GM03348 (cell line): ENCODE data around the gene TNFRSF18.

Experiments used
- DNase-seq: peaks from one replicate; pipeline ENCODE4 v3.0.0; 2012; ENCODE audit warnings: low spot score

Gene TNFRSF18

DNA sequence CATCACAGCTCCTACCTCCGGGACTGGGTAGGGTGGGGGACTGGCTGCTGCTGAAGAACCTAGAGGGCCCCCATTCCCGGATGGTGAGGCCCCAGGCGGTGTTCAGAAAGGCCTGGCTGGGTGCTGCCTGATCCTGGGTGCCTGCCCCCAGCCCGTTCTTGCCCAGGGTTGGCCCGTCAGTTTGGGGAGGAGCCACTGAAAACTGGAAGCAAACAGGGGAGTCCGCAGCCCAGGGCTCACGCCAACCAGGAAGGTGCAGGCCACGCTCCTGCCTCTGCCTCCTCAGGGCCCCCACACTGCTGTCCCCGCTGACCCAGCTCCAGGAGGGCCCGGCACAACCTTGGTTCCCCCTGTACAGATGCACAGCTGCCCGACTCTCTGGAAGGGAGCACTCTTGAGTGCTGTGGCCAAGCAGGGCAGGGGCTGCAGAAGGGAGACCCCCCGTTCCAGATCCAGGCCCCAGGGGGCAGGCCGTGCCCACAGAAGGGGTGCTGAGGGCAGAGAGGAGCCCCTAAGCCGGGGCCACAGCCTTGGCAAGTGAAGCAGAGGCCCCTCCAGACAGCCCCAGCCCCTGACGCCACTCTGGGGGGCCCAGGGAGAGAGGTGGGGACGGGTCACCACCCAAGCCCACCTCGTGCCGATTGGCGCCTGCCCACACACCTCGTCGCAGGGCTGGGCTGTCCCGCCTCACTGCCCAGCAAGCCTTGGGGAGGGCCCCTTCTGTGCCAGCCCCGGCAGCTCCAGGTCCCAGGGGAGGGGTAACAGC lies 34.6 kb upstream of the TNFRSF18 start:
- peak; percentile 63 for DNase-seq

DNA sequence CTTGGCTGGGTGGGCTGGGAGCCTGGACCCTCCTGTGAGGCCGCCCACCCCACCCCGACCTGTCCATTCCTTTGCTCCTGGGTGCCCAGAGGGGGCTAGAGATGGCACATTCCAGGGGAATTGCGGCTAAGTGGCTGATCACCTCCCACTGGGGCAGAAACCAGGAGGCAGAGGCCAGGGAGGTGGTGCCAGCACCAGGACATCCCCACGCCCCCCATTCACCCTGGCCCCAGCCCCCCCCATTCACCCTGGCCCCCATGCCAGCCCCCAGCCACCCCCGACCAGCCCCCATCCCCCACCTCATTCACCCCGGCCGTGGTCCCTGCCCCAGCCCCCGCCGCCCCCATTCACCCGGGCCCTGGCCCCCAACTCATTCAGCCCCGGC lies 33.9 kb upstream of the TNFRSF18 start:
- no peak for DNase-seq

DNA sequence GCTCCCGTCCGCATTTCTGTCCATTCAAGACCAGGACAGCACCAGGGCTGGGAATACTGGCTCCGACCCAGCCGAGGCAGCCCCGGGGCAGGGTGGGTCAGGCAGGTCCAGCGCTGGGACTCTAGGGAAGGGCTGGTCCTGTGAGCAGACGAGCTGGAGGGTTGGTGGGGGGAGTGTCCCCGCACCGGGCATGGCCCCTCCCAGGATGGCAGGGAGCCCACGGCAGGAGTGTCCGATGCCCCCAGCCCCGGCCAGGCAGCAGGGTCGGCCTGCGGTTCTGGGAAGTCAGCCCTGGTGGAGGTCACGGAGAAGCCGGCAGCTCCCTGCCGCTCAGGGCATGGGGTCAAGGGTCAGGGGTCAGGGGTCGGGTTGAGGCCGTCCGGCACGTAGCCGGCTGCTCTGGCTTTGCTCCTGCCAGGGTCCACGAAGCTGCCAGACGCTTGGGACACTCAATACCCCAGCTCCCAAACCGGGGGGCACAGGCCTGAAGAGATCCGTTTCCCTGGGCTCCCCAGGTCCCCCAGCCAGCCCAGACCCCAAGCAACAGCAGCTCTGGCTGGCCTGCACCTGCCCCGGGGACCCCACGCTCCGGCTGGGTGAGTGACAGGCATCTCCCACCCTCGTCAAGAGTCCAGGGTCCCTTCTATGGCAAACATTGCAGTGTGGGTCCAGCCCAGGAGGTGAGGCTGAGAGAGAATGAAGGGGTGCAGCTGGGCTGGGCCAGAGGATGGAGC lies 33.4 kb upstream of the TNFRSF18 start:
- DNase-seq = no peak

DNA sequence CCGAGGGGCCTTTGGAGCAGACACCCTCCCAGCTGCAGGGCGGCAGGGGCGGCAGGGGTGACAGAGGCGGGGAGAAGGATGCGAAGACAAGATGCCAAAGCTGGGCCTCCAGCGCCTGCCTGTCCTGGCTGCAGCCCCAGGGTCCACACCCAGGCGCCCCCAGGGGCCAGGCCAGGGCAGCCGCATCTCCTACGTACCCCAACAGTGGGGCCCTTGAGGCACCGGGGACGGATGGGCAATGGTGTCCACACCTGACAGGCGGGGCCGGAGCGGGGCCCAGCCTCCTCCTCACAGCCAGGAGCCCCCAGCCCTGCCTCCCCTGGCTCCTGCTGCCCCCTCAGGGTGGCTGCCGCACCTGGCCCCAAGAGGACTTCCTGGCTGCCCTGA lies 32.8 kb upstream of the TNFRSF18 start:
- DNase-seq = no peak

DNA sequence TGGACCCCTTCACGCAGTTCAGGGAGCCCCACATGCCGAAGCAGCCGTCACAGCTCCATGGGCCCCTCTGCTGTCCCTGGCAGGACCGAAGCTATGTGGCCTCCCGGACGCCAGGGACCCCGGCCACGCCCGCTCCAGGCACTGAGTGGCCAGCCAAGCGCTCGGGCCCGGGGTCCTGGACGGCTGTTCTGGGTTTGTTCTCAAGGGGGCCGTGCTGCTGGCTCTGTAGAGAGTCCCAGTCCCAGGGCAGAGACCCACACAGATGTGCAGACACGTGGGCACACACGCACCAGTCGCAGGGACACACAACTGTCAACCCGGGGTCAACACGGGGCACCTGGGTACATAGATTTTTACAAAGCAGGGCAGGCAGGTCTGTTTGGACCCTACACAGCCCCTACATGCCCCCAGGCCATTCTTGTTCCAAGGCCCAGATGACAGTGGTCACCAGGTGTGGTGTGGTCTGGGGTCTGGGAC lies 32.3 kb upstream of the TNFRSF18 start:
- DNase-seq = no peak

DNA sequence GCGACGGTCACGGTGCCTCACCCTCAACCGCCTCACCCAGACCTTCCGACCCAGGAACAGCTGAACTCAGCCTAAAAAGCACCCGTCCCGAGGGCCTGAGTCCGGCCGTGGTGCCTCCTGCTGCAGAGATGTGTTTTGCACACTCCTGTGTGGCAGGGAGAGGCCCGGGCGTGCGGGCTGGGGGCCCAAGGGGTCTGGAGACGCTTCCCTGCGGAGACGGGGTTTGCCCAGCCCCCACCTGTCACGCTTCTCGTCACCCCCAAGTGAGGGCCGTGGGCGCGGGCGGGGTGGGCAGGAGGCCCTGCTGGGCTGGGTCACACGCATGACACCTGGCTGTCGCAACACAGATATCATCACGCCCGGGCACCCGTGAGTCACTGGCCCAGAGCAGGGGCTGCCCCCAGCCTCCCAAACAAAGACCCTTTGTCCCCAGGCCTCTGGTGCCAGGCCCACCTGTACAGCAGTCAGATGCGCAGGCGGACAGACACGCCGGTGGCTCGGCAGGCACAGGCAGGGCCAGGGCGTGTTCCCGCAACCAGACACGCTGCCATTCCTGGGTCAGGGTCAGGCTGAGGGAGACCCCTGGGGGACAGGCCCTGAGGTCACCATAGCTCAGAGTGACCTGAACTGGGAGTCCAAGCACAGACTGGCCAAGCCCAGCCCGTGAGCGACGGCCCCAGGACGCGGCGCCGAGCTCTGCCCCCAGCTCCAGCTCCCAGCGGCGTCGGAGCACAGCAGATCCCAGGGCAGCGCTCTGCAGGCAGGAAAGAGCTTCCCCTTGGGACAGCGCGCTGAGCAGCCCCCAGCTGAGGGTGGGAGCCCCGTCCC lies 31.7 kb upstream of the TNFRSF18 start:
- no peak for DNase-seq

DNA sequence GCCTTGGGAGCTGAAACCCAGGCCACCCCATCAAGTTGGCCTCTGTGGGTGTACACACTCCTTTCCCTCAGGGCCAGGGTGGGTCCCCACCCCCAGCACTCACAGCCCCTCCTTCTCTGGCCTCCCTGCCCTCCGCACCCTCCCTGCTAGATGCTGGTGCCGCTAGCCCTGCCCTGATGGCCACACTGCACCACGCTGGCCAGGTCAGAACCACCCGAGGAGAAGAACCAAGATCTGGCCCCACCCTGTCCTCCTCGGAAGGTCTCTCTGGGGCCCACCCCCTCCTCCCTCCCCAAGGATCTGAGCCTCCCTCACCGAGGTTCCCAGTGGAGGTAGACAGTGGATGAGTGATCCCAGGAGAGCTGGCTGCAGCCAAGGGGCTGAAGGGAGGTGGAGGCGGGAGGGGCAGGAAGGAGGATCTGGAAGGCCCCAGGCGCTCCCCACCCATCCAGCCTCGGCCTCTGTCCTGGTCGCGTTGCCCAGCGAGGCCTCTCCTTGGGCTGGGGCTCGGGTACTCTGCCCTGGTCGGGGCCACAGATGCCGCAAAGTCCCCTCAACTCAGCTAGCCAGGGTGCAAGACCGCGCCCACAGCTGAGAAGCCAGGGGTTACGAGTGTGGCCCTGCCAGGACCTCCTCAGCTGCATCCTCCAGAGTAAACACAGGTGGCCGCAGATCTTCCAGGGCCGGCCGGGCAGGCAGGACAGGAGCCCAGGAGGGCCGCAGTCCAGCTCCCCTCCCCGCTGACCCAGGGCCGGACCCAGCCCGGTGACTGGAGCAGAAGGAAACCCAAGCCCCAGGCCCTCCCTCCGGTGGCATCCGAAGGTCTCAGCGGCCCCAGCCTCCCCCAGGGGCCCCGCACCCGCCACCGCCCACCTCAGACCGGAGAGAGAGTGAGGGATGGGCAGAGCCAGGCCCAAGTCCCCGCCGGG lies 30.8 kb upstream of the TNFRSF18 start:
- DNase-seq = no peak

DNA sequence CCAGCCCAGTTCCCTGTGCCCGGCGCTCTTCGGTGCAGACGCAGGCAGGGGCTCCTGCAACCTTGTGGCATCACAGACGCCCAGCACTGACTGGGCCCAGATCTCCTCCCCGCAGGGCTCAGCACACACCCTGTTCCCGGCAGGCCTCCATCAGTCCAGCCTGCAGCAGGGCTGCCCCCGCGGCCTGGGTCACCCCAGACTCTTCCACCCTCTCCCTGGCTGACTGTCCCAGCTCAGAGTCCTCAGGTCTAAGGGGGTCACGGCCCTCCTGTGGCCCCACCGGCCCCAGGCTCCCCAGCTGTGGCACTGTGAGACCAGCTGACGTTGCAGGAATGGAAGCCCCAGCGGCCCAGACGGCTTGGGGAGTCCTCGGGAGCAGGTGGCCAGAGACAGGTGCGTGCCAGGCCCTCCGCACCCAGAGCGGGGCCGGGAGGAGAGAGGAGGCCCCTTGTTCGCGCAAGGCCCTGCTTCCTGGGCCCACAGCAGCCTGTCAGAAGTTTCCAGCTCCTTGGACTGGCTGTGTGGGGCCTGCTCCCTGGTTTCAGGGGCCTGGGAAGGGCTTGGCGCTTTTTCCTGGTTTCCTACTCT lies 29.9 kb upstream of the TNFRSF18 start:
- DNase-seq = no peak

DNA sequence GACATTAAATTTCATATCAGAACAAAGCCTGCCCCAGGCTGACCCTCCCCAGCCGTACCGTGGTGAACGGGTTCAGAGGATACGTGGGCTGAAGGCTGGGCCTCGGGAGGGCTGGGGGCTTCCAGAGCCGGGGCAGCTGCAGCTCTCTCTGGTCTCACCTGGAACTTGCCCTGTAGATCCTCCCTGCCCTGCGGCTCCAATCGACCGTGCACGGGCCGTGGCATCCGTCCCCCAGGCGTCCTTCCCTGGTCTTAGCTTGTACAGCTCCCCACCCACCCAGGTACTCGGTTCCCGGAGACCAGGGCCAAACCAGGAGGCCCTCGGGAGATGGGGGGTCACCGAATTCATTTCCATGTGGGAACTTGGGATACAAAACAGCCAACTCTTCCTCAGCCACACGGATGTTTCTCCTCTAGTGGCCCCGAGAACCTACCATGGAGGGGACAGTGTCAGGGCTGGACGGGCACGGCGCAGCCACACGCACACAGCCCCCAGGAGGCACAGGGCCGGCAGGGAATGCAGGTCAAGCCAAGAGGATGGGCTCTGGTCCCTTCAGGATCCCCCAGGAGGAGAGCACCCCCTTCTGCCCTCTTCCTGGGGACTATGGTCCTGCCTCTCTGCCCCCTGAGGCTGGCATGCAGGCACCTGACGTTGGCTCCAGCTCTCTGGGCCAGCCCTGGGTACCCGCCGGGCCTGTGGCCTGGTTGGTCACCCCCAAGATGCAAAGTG lies 28.8 kb upstream of the TNFRSF18 start:
- DNase-seq = no peak

DNA sequence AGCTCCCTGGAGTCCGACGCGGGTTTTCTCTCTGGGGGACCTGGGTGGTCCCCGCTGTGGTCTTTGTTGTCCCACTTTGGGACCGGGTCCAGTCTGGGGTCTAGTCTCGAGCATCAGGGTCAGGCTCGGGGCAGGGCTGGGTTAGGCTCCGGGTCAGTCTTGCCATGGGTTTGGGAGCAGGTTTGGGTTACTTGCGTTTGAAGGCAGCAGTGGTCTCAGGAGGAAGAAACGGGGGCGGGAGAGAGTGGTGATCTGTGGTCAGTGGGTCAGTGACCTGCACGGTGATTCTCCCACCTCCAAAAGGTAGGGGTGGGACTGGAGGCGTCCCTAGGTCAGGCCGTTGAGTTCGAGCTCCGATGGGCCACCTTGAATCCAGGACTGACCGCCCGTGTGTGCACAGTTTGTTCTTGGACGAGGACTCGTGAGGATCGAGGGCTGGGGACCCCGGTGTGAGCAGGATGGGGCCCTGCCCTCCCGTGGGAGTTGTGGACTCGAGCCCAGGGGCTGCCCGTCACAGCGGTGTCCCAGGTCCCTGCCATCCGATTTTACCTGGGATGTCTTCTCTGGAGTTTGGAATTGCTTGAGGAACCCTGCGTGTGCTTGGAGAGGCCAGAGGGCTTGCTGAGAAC lies 27.9 kb upstream of the TNFRSF18 start:
- no peak for DNase-seq

DNA sequence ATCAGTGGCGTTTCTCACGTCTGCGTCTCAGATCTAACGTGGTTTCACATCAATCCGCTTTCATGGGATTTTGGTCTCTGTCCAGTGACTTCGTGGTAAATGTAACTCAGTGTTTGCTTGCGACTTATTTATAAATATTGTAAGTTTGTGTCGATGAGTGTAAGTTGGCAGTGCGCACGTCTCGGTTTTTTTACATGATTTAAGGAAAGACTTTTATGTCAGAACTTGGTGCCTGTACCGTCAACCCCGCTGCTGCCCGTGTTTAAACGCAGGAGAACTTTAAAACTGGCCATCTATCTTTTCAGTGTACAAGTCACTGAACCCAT lies 27.1 kb upstream of the TNFRSF18 start:
- DNase-seq = no peak

DNA sequence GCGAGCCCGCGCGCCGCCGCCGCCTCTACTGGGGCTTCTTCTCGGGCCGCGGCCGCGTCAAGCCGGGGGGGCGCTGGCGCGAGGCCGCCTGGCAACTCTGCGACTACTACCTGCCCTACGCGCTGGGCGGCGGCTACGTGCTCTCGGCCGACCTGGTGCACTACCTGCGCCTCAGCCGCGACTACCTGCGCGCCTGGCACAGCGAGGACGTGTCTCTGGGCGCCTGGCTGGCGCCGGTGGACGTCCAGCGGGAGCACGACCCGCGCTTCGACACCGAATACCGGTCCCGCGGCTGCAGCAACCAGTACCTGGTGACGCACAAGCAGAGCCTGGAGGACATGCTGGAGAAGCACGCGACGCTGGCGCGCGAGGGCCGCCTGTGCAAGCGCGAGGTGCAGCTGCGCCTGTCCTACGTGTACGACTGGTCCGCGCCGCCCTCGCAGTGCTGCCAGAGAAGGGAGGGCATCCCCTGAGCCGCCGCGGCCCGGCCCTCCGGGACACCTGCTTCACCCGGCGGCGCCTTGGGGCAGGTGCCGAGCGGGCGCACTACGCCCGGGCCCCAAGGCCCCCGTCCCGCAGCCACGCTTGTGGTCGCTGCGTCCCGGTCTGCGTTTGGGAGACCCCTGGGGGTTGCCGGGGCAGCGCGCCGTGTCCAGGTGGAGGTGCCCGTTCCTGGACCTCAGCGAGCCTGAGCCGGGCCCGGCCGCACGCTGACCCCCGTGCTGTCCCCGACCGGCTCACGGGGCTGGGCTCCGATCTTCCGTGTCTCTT lies 26.6 kb upstream of the TNFRSF18 start:
- no peak for DNase-seq

DNA sequence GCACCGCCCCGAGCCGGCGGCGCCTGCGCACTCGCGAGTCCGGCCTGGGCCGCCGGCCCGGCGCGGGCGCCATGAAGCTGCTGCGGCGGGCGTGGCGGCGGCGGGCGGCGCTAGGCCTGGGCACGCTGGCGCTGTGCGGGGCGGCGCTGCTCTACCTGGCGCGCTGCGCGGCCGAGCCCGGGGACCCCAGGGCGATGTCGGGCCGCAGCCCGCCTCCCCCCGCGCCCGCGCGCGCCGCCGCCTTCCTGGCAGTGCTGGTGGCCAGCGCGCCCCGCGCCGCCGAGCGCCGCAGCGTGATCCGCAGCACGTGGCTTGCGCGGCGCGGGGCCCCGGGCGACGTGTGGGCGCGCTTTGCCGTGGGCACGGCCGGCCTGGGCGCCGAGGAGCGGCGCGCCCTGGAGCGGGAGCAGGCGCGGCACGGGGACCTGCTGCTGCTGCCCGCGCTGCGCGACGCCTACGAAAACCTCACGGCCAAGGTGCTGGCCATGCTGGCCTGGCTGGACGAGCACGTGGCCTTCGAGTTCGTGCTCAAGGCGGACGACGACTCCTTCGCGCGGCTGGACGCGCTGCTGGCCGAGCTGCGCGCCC lies 25.9 kb upstream of the TNFRSF18 start, which contains the start of gene B3GALT6:
Gene B3GALT6, plus strand, starts transcription at position 30 of the 588 bp plus-strand sequence. Its CDS starts 42 bp downstream, at position 72.
- no peak for DNase-seq

DNA sequence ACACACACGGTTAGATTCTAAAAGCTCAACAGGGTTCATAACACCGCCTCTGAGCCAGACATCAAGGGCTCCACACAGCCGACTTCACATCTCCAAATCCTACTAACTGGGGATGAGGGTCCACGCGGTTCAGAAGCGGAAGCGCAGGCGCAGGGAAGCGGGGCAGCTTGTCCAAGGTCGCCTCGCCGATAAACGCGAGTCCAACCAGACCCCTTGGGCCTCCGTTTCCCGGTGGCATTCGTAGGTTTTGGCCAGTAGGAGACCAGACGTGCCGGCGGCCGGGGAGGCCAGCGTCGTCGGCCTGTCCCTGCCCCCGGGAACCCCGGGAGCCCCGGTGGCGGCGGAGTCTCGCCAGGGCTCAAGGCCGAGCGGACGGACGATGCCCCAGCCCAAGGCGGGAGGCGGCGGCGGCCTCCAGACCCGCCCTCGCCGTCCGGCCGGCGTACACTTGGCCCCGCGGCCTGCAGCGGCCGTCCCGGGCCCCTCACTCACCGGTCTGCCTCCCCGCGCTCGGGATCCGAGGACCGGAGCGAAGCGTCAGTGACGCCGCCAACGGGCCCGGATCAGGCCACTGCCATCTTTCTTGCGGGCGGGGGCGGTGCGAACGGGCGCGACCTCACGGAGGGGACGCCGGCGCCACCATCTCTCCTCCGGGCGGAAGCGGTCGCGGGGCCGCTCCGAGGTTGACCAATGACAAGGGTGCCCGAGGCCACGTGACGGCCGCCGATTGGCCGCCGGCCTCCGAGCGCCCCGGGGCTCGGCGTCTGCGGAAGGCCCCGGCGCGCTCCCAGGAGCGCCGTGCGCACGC lies 25.2 kb upstream of the TNFRSF18 start, which contains the start of gene SDF4:
Gene SDF4, minus strand, starts transcription at position 602 of the 808 bp plus-strand sequence. CDS start 3,229 bp downstream, outside the sequence.
- peak; percentile 100 for DNase-seq

DNA sequence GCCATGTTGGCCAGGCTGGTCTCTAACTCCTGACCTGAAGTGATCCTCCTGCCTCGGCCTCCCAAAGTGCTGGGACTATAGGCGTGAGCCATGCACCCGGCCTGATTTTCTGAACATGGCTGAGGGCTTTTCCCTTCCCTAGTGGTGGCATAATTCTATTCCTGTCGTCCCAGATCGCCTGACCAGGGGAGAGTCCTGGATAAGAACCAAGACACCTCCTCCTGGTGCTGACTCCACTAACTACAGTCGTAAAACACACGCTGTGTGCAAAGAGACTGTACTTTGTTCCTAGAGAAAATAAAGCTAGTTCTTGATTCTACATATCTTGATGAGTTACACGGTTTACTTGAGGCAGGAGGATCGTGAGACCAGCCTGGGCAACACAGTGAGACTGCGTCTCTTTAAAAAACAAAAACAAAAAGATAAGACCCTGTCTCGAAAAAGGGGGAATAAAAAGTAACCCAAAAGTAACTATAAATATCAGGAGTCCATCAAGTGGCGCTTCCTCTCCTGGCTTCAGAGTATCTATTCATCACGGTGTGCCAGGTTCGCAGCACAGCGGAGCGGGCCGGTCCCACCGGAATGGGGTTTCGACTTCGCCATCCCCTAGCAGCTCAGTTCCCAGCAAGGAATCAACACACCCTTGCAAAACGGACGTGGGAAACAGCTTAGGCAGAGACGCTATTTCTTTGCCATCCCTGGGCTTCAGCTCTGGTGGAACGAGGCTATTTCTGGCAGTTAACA lies 24.4 kb upstream of the TNFRSF18 start:
- peak; percentile 86 for DNase-seq

DNA sequence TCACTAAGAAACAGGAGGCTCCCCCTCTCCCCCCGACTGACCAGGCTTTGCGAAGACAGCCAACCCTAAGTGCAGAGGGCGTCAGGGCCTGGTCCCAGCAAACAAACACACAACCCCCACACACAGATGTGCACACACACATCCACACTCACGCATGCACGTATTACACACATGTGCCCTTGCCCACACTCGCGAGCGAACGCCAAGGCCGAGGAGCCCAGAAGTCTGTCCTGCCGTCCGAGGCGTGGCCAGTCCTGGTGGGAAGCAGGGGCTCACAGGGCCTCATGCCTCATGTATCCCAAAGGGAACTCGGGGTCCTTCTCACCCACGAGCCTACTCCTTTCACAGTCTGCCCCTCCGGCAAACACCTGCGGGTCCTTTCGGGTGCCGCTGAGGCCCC lies 23.4 kb upstream of the TNFRSF18 start:
- no peak for DNase-seq
